SU-DHL-6 (cell line): ENCODE data around the gene ROMO1.

Experiments
- CTCF ChIP-seq: fragments of 200-600 bp; sonication (generic); IDR thresholded peaks from one replicate; pipeline ENCODE4 v1.5.1; 2017; ENCODE audit warnings: antibody characterized with exemption, mild to moderate bottlenecking, low read length, moderate library complexity; ENCODE audit not compliant: insufficient read depth, poor library complexity, severe bottlenecking
- EZH2phosphoT487 ChIP-seq: fragments of 200-600 bp; sonication (generic), shearing (Covaris generic); conservative IDR thresholded peaks from 2 replicates; pipeline ENCODE4 v1.6.1; 2018; ENCODE audit warnings: mild to moderate bottlenecking, antibody characterized with exemption, low read length, moderate library complexity, mixed read lengths

GRCh38 chr20:35681960-35682359 is 17.2 kb upstream of the ROMO1 start:
- TF ChIP-seq CTCF, result no peak
- no peak for TF ChIP-seq EZH2phosphoT487
